H1 (cell line): ENCODE data around the gene PRRG3. TPM values are rescaled to one million over a fixed set of nuclear protein-coding genes. Genes with fewer than 3 reads are reported as not detected.

Source experiments
- CTCF ChIA-PET: fragments of 300-600 bp; sonication (Branson Sonifier 250); formaldehyde crosslinking; loops from one replicate; lab custom pipeline; 2021; ENCODE audit not compliant: partially characterized antibody; lab: Charles Lee
- POLR2A ChIA-PET: fragments of 300-600 bp; sonication (Branson Sonifier 250); formaldehyde crosslinking; loops from one replicate; lab custom pipeline; 2021; ENCODE audit warnings: inconsistent platforms; ENCODE audit not compliant: partially characterized antibody; lab: Charles Lee
- DNase-seq, 2 experiments: peaks; one replicate each; pipeline versions ENCODE4 v3.0.0 to v3.0.0-alpha.2; 2010 to 2022; ENCODE audit warnings: low spot score in 2 of 2, low read depth in 1 of 2, mixed read lengths in 1 of 2
- FAIRE-seq: peaks from 2 replicates; lab custom pipeline; 2011; peaks lifted over from hg19 to GRCh38; lab: Jason Lieb, UNC
- H2AFZ ChIP-seq: 2 replicates; pipeline ENCODE4 v1.8.1; 2012; ENCODE audit warnings: low read length, inconsistent platforms
- H2AK5ac ChIP-seq: 2 replicates; pipeline ENCODE4 v1.6.1; 2013; ENCODE audit warnings: low read depth, low read length
- H2BK120ac ChIP-seq: replicated peaks from 2 replicates; pipeline ENCODE3; 2013; ENCODE audit warnings: low read depth, low read length, inconsistent platforms
- H2BK12ac ChIP-seq: 2 replicates; pipeline ENCODE4 v1.6.1; 2013; ENCODE audit warnings: low read depth, low read length
- H2BK15ac ChIP-seq: 2 replicates; pipeline ENCODE4 v1.6.1; 2013; ENCODE audit warnings: low read length
- H2BK20ac ChIP-seq: 2 replicates; pipeline ENCODE4 v1.6.1; 2013; ENCODE audit warnings: low read length
- H2BK5ac ChIP-seq: 2 replicates; pipeline ENCODE4 v1.6.1; 2013; ENCODE audit warnings: low read depth, low read length
- H3K14ac ChIP-seq: 2 replicates; pipeline ENCODE4 v1.6.1; 2013; ENCODE audit warnings: inconsistent platforms; ENCODE audit not compliant: insufficient read length
- H3K18ac ChIP-seq: 2 replicates; pipeline ENCODE4 v1.6.1; 2013; ENCODE audit warnings: low read length; ENCODE audit errors: extremely low read depth
- H3K23ac ChIP-seq: 2 replicates; pipeline ENCODE4 v1.6.1; 2013; ENCODE audit warnings: inconsistent platforms; ENCODE audit not compliant: insufficient read length
- H3K23me2 ChIP-seq: 2 replicates; pipeline ENCODE4 v1.6.1; 2013; ENCODE audit warnings: low read depth, low read length
- H3K27ac ChIP-seq: 2 replicates; pipeline ENCODE4 v1.6.1; 2011; ENCODE audit warnings: low read depth, low read length, inconsistent platforms
- H3K27me3 ChIP-seq, 4 experiments: replicated peaks in 1 of 4; 1 replicate in 1 of 4; 2 replicates in 3 of 4; pipeline versions ENCODE4 v1.6.1 to v1.8.1; 2011 to 2013; ENCODE audit warnings: low read length in 3 of 4, mild to moderate bottlenecking in 3 of 4, inconsistent platforms in 2 of 4, mixed read lengths in 2 of 4, moderate library complexity in 1 of 4; ENCODE audit not compliant: control insufficient read depth in 3 of 4, insufficient read depth in 3 of 4; ENCODE audit errors: extremely low read depth in 1 of 4
- H3K36me3 ChIP-seq, 4 experiments: 2 replicates each; pipeline versions ENCODE4 v1.6.1 to v1.8.1; 2011 to 2013; ENCODE audit warnings: mild to moderate bottlenecking in 4 of 4, low read length in 3 of 4, moderate library complexity in 2 of 4, control low read depth in 1 of 4, inconsistent platforms in 1 of 4; ENCODE audit not compliant: insufficient read depth in 4 of 4, control insufficient read depth in 2 of 4
- H3K4ac ChIP-seq: replicated peaks from 2 replicates; pipeline ENCODE3; 2013; ENCODE audit warnings: low read length, low read depth, mixed read lengths, inconsistent platforms; ENCODE audit not compliant: insufficient read length
- H3K4me1 ChIP-seq, 4 experiments: replicated peaks in 1 of 4; 1 replicate in 1 of 4; 2 replicates in 3 of 4; pipeline versions ENCODE4 v1.6.1 to v1.8.1; 2011 to 2013; ENCODE audit warnings: low read length in 3 of 4, inconsistent platforms in 2 of 4, mixed read lengths in 1 of 4; ENCODE audit not compliant: insufficient read depth in 4 of 4, control insufficient read depth in 3 of 4
- H3K4me2 ChIP-seq, 2 experiments: 2 replicates each; pipeline versions ENCODE4 v1.6.1 to v1.8.1; 2011 to 2013; ENCODE audit warnings: low read depth in 2 of 2, low read length in 2 of 2, control low read depth in 1 of 2, inconsistent platforms in 1 of 2, mild to moderate bottlenecking in 1 of 2; ENCODE audit not compliant: insufficient read depth in 1 of 2
- H3K4me3 ChIP-seq, 4 experiments: fragments of 200-600, 300-600 bp in 1 of 4; sonication (generic), shearing (Covaris generic), sonication (Bioruptor Twin) in 1 of 4; 2 replicates each; pipeline versions ENCODE4 v1.5.1 to v1.8.1; 2011 to 2016; ENCODE audit warnings: low read length in 4 of 4, low read depth in 3 of 4, control low read depth in 2 of 4, inconsistent platforms in 2 of 4, mild to moderate bottlenecking in 2 of 4, mixed read lengths in 1 of 4, moderate library complexity in 1 of 4; ENCODE audit not compliant: insufficient read depth in 2 of 4; ENCODE audit errors: extremely low read depth in 1 of 4
- H3K56ac ChIP-seq: replicated peaks from 2 replicates; pipeline ENCODE3; 2013; ENCODE audit warnings: low read depth, mild to moderate bottlenecking, mixed read lengths, low read length, inconsistent platforms; ENCODE audit not compliant: insufficient read length
- H3K79me1 ChIP-seq: 2 replicates; pipeline ENCODE4 v1.6.1; 2013; ENCODE audit warnings: low read depth, low read length, control low read depth
- H3K79me2 ChIP-seq, 2 experiments: 2 replicates each; pipeline versions ENCODE4 v1.6.1 to v1.8.1; 2012 to 2013; ENCODE audit warnings: low read length in 2 of 2, mild to moderate bottlenecking in 2 of 2, inconsistent platforms in 1 of 2; ENCODE audit not compliant: insufficient read depth in 2 of 2, control insufficient read depth in 1 of 2
- H3K9ac ChIP-seq, 4 experiments: replicated peaks in 1 of 4; 1 replicate in 1 of 4; 2 replicates in 3 of 4; pipeline versions ENCODE4 v1.6.1 to v1.8.1; 2011 to 2013; ENCODE audit warnings: low read depth in 3 of 4, low read length in 3 of 4, control low read depth in 2 of 4, mild to moderate bottlenecking in 2 of 4, moderate library complexity in 2 of 4, inconsistent platforms in 1 of 4; ENCODE audit errors: extremely low read depth in 1 of 4
- H3K9me3 ChIP-seq, 2 experiments: 2 replicates each; pipeline versions ENCODE4 v1.6.1 to v1.8.1; 2012 to 2013; ENCODE audit warnings: mild to moderate bottlenecking in 2 of 2, moderate library complexity in 2 of 2, control low read depth in 1 of 2, inconsistent platforms in 1 of 2, low read depth in 1 of 2, low read length in 1 of 2, mixed read lengths in 1 of 2; ENCODE audit not compliant: insufficient read depth in 2 of 2
- H4K20me1 ChIP-seq, 2 experiments: replicated peaks in 1 of 2; 2 replicates each; pipeline versions ENCODE3 to v1.8.1; 2011 to 2013; ENCODE audit warnings: inconsistent platforms in 2 of 2, low read length in 2 of 2, mild to moderate bottlenecking in 1 of 2; ENCODE audit not compliant: insufficient read depth in 2 of 2, control insufficient read depth in 1 of 2
- H4K5ac ChIP-seq: 2 replicates; pipeline ENCODE4 v1.6.1; 2013; ENCODE audit warnings: low read length, low read depth, mixed read lengths, inconsistent platforms; ENCODE audit not compliant: insufficient read length
- H4K8ac ChIP-seq: 2 replicates; pipeline ENCODE4 v1.8.0; 2013; ENCODE audit warnings: mild to moderate bottlenecking, moderate library complexity, low read length, inconsistent platforms; ENCODE audit not compliant: insufficient read depth; ENCODE audit errors: extremely low read depth
- H4K91ac ChIP-seq: replicated peaks from 2 replicates; pipeline ENCODE3; 2013; ENCODE audit warnings: low read length, mixed read lengths, inconsistent platforms; ENCODE audit not compliant: insufficient read length
- BACH1 ChIP-seq: IDR thresholded peaks from 2 replicates; pipeline ENCODE4 v1.6.1; 2012; ENCODE audit warnings: low read length, improper control_type of control experiment
- RAD21 ChIP-seq, 2 experiments: IDR thresholded peaks in 1 of 2; conservative IDR thresholded peaks in 1 of 2; 2 replicates each; pipeline ENCODE4 v1.6.1; 2011; ENCODE audit warnings: low read depth in 2 of 2, low read length in 2 of 2, improper control_type of control experiment in 1 of 2, inconsistent platforms in 1 of 2, mild to moderate bottlenecking in 1 of 2, moderate library complexity in 1 of 2
- RBBP5 ChIP-seq: IDR thresholded peaks from 2 replicates; pipeline ENCODE4 v1.7.1; 2012; ENCODE audit warnings: low read depth, mild to moderate bottlenecking, inconsistent platforms, low read length, moderate library complexity, borderline replicate concordance
- TCF12 ChIP-seq: IDR thresholded peaks from 2 replicates; pipeline ENCODE4 v1.6.1; 2011; ENCODE audit warnings: low read depth, mild to moderate bottlenecking, low read length
- ZNF274 ChIP-seq: IDR thresholded peaks from 2 replicates; pipeline ENCODE4 v1.7.0; 2012; ENCODE audit warnings: low read length, borderline replicate concordance; ENCODE audit errors: extremely low read depth
- WGBS, 2 experiments: shearing (Covaris generic) in 1 of 2; methylation state at CpG; one replicate each; pipeline versions ENCODE4 v1.1.6 to v1.1.7; 2013 to 2015; ENCODE audit warnings: low lambda C conversion rate in 2 of 2, mixed read lengths in 2 of 2, inconsistent platforms in 1 of 2, low coverage in 1 of 2, missing lambda C conversion rate in 1 of 2; ENCODE audit not compliant: insufficient replicate concordance in 2 of 2, insufficient coverage in 1 of 2, insufficient read length in 1 of 2; ENCODE audit errors: extremely low coverage in 1 of 2, missing lambda C conversion rate in 1 of 2; 5-methylcytosine and 5-hydroxymethylcytosine counted together
- polyA plus RNA-seq, 7 experiments: library from polyadenylated mRNA; depleted of rRNA in 3 of 7; stranded (reverse) in 5 of 7; unstranded in 2 of 7; fragments of >200 nt in 5 of 7; fragments of 200-250 nt in 2 of 7; gene quantifications; 1 replicate in 5 of 7; 2 replicates in 1 of 7; 4 replicates in 1 of 7; pipeline versions ENCODE4 v1.2.1 to v1.2.3, GENCODE V29; 2011 to 2013; ENCODE audit warnings: missing spikeins in 2 of 7, mixed read lengths in 2 of 7
- total RNA-seq: library from RNA; stranded (reverse); fragmentation: NEBNext Ultra II Directional; extraction: Animal tissue kit (Norgen Biotek cat#: 25700); gene quantifications from 2 replicates; pipeline ENCODE4 v1.2.1, GENCODE V29; 2021
- TF ChIP-seq, protein P1 (sequence below), 3 experiments: IDR thresholded peaks; 1 replicate in 2 of 3; 2 replicates in 1 of 3; pipeline versions ENCODE4 v1.5.1 to v1.6.1; 2011; ENCODE audit warnings: low read length in 3 of 3, mild to moderate bottlenecking in 3 of 3, inconsistent platforms in 2 of 3, low read depth in 1 of 3, moderate library complexity in 1 of 3; ENCODE audit not compliant: insufficient read depth in 1 of 3; ENCODE audit errors: control extremely low read depth in 1 of 3
- TF ChIP-seq, protein P2 (sequence below): IDR thresholded peaks from 2 replicates; pipeline ENCODE4 v1.6.1; 2012; ENCODE audit warnings: inconsistent platforms

The PRRG3 gene
- total and polyA plus RNA-seq, 2 of the 8 experiments (the other 6 are each of a cell fraction or from before 2014, with no cell fraction given) = 4.2 to 5.4 TPM

DNA sequence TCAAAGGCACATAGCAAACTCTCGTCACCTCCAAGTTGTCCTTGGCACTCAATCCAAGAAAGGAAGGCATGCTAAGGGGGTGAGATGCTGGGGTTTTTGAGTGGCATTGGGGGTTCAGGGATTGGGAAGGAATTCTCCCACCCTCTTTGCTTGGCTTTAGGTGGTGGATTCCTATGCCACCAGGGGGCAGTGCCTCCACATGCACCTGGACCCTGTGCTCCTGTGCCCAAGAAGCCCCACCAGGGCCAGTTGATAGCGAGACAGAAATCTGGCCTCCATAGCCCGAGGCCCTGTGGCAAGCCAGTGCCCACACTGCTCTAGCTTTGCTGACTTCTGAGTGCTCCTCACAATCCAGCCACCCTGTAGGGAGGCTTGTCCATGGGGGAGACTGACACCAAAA lies 18.6 kb downstream of the PRRG3 start:
- Histone ChIP-seq H2BK5ac (no peak overlapping the region), H4K20me1 (no peaks in the 10 kb centered on the region), H3K4me2 (no peak overlapping the region), H2BK20ac (no peak overlapping the region), H2BK12ac (no peak overlapping the region), H3K9me3 (no peaks in the 10 kb centered on the region), H4K5ac (no peak overlapping the region), H2AK5ac (no peak overlapping the region), H2AFZ (no peak overlapping the region), H3K4ac (no peak overlapping the region), H2BK15ac (no peak overlapping the region), H3K9ac (no peak overlapping the region), H2BK120ac (no peak overlapping the region), H3K4me1 (peaks cover 0 to 4% (median 1%) of the 10 kb centered on the region in 4 experiments; a peak in 3 of 7 replicates), H3K27ac (no peak overlapping the region), H3K79me1 (no peaks in the 10 kb centered on the region), H3K23me2 (no peaks in the 10 kb centered on the region), H3K56ac (no peak overlapping the region), H4K91ac (no peak overlapping the region), H3K14ac (no peak overlapping the region), H3K36me3 (no peaks in the 10 kb centered on the region), H3K18ac (no peak overlapping the region), H4K8ac (no peak overlapping the region), H3K23ac (no peak overlapping the region), H3K27me3 (no peaks in the 10 kb centered on the region), H3K4me3 (no peak overlapping the region), H3K79me2 (no peaks in the 10 kb centered on the region)
- peak; percentile 84 for FAIRE-seq
- CTCF ChIA-PET = interaction anchor here (0.9 to 1.8 kb wide), 13 partner anchors 9 to 928 kb away, joined by 3 to 8 read pairs (median 4); no protein-coding TSS in a partner anchor
- POLR2A ChIA-PET = no interaction called here
- TF ChIP-seq TCF12 (no peak), ZNF274 (no peak), RBBP5 (no peak), BACH1 (no peak), RAD21 (IDR thresholded peaks at IDR 0.05 in 1 of 2, conservative IDR thresholded peaks at IDR 0.05 in 1 of 2; ENCODE audit: low read depth in 2 of 2, low read length in 2 of 2) (peak; percentile 75 to 81)
- TF ChIP-seq, protein P1, sequence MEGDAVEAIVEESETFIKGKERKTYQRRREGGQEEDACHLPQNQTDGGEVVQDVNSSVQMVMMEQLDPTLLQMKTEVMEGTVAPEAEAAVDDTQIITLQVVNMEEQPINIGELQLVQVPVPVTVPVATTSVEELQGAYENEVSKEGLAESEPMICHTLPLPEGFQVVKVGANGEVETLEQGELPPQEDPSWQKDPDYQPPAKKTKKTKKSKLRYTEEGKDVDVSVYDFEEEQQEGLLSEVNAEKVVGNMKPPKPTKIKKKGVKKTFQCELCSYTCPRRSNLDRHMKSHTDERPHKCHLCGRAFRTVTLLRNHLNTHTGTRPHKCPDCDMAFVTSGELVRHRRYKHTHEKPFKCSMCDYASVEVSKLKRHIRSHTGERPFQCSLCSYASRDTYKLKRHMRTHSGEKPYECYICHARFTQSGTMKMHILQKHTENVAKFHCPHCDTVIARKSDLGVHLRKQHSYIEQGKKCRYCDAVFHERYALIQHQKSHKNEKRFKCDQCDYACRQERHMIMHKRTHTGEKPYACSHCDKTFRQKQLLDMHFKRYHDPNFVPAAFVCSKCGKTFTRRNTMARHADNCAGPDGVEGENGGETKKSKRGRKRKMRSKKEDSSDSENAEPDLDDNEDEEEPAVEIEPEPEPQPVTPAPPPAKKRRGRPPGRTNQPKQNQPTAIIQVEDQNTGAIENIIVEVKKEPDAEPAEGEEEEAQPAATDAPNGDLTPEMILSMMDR (IDR thresholded peaks at IDR 0.05; ENCODE audit: control extremely low read depth in 1 of 3, insufficient read depth in 1 of 3, low read depth in 1 of 3, low read length in 3 of 3) = peak; percentile 56 to 64 (median 62)
- TF ChIP-seq, protein P2, sequence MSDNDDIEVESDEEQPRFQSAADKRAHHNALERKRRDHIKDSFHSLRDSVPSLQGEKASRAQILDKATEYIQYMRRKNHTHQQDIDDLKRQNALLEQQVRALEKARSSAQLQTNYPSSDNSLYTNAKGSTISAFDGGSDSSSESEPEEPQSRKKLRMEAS = 0 out of 2 replicates have a peak, but pooled peaks have one; percentile 16
- peak in 1 of 2 experiments; percentile 63 for DNase-seq
- WGBS, 2 experiments = 71% methylated on average over 3 of the region's 3 CpGs; no CpG with 5 or more reads in 1 of the 2 experiments
